Measurements from ENCODE around the gene ZNF597.

Gene ZNF597

DNA sequence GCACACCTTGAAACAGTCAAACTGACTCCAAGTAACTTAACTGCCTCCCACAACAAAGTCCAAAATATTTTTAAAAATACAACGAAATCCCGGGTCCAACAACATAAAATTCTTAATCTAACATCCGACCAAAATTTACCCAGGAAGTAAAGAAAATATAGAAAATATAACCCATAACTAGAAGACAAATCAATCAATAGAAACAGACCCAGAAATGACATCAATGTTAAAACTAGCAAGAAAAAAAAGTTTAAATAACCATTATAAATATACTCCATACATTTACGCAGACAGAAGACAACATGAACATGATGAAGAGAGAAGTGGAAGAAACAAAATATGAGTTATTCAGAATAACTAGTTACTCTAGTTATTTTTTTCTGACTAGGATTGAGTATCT is 3.7 kb downstream of the ZNF597 start:
- no peak for DNase-seq

DNA sequence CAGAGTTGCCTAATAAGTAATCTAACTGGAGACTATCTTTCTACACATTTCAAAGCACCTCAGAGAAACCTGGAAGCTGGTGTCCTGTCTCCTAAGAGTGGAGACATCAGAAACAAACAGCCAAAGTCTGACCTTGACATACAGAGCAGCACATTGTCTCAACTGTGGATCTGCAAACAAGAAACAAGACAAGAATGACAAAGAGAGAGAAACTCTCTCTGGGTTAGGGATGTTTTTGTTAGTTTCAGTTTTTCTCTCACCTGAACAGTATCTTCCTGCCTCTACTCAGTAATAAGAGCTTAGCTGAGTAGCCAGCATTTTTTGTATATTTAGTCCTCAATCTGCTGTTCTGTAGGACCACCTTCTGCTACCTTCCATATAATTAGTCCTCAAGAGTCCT is 8.9 kb downstream of the ZNF597 start:
- DNase-seq: no peak

DNA sequence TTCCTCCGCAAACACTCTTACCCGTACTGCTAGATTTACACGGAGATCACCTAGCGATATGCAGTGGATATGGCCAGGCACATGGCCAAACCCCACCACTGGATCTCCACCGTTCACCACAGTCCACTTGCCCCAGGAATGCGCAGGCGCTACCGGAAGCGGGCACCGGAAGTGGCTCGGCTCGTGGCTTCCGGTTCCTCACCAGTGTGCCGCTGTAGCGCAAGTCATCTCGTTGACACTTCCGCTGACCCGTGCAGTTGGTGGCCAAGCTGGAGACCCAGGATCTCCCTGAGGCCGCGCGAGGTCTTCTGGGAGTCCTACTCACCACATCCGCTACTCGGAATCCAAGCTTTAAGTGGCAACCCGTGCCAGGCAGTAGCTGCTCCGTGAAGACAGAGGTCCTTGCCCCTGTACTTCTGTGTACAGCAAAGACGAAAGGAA is 11.5 kb downstream of the ZNF597 start:
- no peak for DNase-seq

DNA sequence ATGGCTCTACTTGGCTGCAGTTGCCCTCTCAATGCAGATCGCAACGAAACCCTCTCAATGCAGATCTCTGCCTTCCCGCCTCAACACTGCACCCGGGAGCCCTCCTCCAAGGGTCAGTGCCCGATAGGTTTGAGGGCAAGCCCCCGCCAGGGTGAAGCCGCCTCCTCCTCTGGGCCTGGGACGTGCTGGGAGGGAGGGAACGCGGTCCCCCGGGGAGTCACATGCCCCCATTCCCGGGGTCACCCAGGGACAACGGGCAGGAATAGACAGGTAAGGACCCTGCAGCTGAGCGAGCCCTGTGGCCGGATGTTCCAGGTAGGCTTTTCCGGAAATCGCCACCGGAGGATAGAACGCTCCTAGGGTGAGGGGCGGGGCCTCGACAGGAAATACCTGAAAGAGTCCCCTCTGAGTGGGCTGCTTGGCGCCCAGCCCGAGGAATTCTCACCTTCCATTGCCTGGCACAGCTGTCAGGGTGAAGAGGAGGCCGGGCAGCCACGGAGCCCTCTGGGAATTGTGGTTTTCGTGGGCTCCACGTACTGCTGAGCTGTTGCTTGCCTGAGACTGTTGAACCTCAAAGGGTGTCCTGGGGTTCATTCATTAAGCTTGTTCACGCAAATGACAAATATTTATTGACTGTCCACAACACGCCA is 29.4 kb downstream of the ZNF597 start:
- no peak for DNase-seq

DNA sequence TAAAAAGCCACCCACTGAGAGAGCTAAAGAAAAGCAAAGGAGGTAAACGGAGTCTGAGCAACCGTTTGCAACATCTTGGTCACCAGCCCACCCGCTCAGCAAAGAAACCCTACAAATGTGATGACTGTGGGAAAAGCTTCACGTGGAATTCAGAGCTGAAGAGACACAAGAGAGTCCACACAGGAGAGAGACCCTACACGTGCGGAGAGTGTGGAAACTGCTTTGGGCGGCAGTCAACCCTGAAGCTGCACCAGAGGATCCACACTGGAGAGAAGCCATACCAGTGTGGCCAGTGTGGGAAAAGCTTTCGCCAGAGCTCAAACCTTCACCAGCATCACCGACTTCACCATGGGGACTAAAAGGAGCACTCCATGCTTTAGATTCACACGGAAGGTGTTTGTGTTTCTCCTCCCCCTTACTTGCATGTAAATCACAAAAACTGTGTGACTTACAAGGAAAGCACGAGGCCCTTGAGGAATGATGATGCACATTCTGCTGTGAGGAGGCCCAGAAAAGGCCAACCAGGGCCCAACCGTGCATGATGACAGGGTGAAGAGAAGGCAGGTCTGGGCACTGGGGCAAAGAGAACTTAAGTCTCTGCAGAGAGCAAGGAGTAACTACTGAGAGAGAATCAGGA is 34.6 kb downstream of the ZNF597 start:
- no peak for DNase-seq

DNA sequence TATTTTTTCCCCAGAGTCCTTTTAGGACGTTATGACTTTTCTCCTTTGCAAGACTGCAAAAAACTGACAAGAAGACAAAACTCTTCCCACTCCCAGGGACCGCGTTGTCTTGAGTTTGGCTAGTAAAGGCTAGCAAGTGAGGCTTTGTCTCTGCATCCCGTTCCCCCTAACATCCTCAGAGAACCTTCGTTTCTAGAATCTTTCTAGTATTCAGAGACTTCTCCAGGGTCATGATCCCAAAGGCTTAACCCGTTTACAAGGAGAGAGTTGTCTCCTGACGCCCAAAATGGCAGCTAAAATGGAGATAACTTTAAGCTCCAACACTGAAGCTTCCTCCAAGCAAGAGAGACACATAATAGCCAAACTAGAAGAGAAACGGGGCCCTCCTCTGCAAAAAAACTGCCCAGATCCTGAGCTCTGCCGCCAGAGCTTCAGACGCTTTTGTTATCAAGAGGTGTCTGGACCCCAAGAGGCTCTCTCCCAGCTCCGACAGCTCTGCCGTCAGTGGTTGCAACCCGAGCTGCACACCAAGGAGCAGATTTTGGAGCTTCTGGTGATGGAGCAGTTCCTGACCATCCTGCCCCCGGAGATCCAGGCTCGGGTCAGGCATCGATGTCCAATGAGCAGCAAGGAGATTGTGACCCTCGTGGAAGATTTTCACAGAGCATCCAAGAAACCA is 41.4 kb downstream of the ZNF597 start:
- DNase-seq: no peak

DNA sequence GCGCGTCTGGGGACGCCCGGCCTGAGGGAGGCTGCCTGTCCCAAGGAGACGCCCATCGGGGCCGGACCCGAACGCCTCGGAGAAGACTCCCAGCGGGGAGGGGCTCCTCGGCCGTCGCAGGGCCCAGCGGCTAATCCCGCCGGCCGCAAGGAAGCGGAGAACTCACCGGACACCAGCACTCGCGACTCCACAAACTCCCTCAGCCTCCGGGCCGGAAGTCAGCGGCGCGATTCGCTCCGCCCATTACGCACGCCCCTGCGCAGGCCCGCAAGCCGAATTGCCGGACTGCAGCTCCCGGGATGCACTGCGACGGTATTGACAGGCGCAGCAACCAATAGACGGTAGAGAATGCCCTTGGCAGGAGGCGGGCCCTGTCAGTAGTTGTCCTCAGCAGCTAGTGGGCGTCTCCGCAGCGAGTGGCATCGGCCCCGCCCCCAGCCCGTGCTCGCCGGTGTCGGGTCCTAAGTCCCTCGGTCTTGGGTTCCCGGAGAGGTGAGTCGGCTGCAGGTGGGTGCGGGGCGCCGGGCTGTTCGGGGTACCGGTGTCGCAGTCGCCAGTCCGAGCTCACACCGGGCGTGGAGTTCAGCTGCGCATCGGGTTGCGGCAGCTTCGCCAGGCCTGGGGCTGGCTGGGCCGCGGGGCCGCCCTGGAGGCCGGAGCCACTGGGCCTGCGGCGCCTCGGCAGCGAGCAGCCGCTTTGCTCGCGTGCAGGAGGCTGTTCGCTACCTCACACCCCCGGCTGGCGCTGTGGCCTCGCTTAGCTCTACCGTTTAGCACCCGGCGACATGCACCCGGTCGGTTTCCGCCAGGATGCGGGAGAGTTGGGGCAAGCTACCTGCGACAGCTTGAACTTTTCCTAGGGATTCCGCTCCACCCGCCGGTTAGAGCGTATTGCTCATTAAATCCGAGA is 42.3 kb downstream of the ZNF597 start, which contains the start of the genes ZNF174 and ZSCAN32:
Gene ZNF174, plus strand, starts transcription at position 437 of the 910 bp plus-strand sequence. CDS start 790 bp downstream, outside the sequence.
Gene ZSCAN32, minus strand, starts transcription at position 226 of the 910 bp plus-strand sequence. CDS start 3,447 bp downstream, outside the sequence.
- DNase-seq: peak; percentile 99

DNA sequence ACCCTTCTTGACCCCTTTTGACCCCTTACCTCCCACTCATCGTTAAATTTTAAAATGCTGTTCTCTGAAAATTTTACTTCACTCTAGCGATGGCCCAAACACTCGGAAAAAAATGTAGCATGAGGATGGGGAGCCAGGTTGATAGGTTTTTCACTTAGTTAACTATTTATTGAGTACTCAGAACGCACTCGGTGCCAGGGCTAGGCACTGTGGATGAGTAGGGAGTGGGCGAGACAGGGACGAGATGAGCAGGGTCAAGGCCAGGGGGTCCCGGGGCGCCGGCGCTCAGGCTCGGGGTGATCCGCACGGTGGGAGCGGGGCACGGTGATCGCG is 42.9 kb downstream of the ZNF597 start:
- DNase-seq: no peak

DNA sequence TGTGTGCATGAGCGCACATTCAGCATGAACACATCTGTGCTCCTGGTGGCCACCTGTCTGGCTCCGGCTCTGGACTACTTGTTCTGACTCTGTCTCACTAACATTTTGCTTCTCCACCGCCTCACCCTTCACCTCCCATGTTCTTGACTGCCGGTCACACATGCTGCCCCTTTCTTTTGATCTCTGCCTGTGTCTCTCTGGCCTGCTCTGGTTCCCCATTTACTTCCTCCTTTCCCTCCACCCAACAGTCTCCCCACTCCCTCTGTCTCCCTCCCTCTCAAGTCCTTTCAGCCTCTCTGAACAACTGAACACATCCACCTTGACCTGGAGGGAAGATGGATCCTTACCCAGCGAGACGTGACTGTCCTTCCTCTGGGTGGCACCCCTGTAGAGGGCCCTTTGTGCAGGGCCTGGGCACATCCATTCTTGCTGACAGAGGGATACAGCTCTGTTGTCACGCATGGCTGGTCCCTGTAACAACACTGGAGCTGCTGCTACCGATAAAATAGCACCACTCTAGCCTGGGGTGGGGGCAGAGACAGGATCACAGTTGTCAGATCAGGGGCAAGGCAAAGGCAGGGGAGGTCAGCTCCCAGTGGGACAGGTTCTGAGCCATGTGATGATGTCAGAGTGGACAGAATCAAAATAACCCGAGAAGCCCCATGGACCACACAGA is 53.5 kb downstream of the ZNF597 start:
- no peak for DNase-seq

DNA sequence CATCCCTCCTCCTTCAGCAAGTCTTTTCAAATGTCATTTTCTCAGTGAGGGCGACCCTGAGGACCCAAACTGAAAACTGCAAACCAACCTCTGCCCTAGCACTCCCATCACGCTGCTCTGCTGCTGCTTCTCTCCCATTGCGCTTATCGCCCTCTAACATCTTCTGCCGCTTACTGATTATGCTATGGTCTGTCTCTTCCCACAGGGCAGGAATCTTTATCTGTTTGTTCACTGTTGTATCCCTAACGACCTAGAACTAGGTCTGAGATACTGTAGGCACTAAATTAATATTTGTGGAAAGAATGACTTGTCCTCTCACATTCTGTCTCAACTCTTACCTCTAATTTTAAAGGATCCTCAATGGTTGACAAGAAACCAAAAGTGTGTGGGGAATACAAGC is 55.0 kb downstream of the ZNF597 start:
- no peak for DNase-seq

DNA sequence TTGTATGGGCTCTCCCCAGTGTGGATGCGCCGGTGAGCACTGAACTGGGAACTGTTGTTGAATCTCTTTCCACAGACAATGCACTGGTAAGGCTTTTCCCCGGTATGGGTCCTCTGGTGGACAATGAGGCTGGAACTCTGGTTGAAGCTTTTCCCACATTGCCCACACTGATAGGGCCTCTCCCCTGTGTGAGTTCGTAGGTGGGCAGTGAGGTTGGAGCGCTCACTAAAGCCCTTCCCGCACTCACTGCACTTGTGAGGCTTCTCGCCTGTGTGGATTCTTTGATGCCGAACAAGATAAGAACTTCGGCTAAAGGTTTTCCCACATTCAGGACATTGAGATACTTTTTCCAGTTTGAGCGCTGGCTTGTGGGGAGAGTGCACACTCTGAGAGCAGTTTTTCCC is 60.3 kb downstream of the ZNF597 start:
- DNase-seq: no peak
